Activated CD8-positive, alpha-beta T cell treated with anti-CD3 and anti-CD28 coated beads for 36 hours (primary cell): ENCODE data around the gene AOPEP. TPM values are rescaled to one million over a fixed set of nuclear protein-coding genes. Genes with fewer than 3 reads are reported as not detected.

Experiments used
- ATAC-seq: fragments of 200-7000 bp; cut with Tn5 transposase; one replicate; pipeline ENCODE4 v1.10.0; 2021; ENCODE audit warnings: mild to moderate bottlenecking, moderate library complexity
- CTCF ChIA-PET: fragments of 350-600 bp; sonication (Branson Sonifier 250); formaldehyde crosslinking; loops from one replicate; lab custom pipeline; 2021; ENCODE audit warnings: antibody characterized with exemption; lab: Charles Lee
- POLR2A ChIA-PET: fragments of 350-600 bp; sonication (Branson Sonifier 250); formaldehyde crosslinking; loops from one replicate; lab custom pipeline; 2021; ENCODE audit warnings: antibody characterized with exemption; lab: Charles Lee
- DNase-seq: peaks from one replicate; pipeline ENCODE4 v3.0.0-alpha.2; 2020
- H3K27ac Mint-ChIP-seq: one replicate; pipeline ENCODE4 v1.8.0; 2021; ENCODE audit warnings: mild to moderate bottlenecking, mixed read lengths
- H3K27me3 Mint-ChIP-seq: one replicate; pipeline ENCODE4 v1.8.0; 2021; ENCODE audit warnings: mixed read lengths
- H3K36me3 Mint-ChIP-seq: one replicate; pipeline ENCODE4 v1.8.0; 2021; ENCODE audit warnings: low read depth, mixed read lengths
- H3K4me1 Mint-ChIP-seq: one replicate; pipeline ENCODE4 v1.8.0; 2021; ENCODE audit warnings: low read depth, mixed read lengths
- H3K4me3 Mint-ChIP-seq: one replicate; pipeline ENCODE4 v1.8.0; 2021; ENCODE audit warnings: mild to moderate bottlenecking, moderate library complexity, mixed read lengths
- H3K9me3 Mint-ChIP-seq: one replicate; pipeline ENCODE4 v1.8.0; 2021; ENCODE audit warnings: mixed read lengths
- CTCF ChIP-seq: fragments of 200-600 bp; IDR thresholded peaks from one replicate; pipeline ENCODE4 v1.8.0; 2022; ENCODE audit warnings: antibody characterized with exemption, mild to moderate bottlenecking
- intact Hi-C: fragments of 100-400 bp; cut with micrococcal nuclease; formaldehyde crosslinking; loops from one replicate; pipeline ENCODE4 v1.10.0; 2022
- total RNA-seq, 2 experiments: library from RNA; stranded (reverse); gene quantifications; one replicate each; pipeline ENCODE4 v1.2.3, GENCODE V29; 2021

AOPEP gene
- total RNA-seq, 2 experiments from 2014 or later: 7.1 to 8.7 TPM

- ATAC-seq: no peak
- no peaks in the 10 kb centered on the region for H3K9me3 Mint-ChIP-seq
- no peaks in the 10 kb centered on the region for H3K27me3 Mint-ChIP-seq
- H3K4me3 Mint-ChIP-seq: no peak overlapping the region
- peaks cover 1% of the 10 kb centered on the region for H3K4me1 Mint-ChIP-seq
- no peak for DNase-seq
- POLR2A ChIA-PET: no interaction called here
- H3K36me3 Mint-ChIP-seq: peaks cover 10% of the 10 kb centered on the region
- no peak overlapping the region for H3K27ac Mint-ChIP-seq
- no peak for TF ChIP-seq CTCF
- CTCF ChIA-PET: interaction anchor here (1.3 to 2.0 kb wide), 2 partner anchors 87 to 359 kb away, joined by 5 to 6 read pairs; no protein-coding TSS in a partner anchor
- intact Hi-C loops: no loop called here
Observed at GRCh38 chr9:94768766-94769165, 42.3 kb downstream of the AOPEP start.

- H3K36me3 Mint-ChIP-seq: peaks cover 10% of the 10 kb centered on the region
- ChIA-PET POLR2A (no interaction called here), CTCF (interaction anchor here (1.3 to 2.5 kb wide), 3 partner anchors 12 to 357 kb away, joined by 5 to 11 read pairs (median 6); no protein-coding TSS in a partner anchor)
- peaks cover 1% of the 10 kb centered on the region for H3K4me1 Mint-ChIP-seq
- H3K27ac Mint-ChIP-seq: no peak overlapping the region
- DNase-seq: no peak
- no peaks in the 10 kb centered on the region for H3K27me3 Mint-ChIP-seq
- no peak for TF ChIP-seq CTCF
- no peak overlapping the region for H3K4me3 Mint-ChIP-seq
- H3K9me3 Mint-ChIP-seq: no peaks in the 10 kb centered on the region
- no peak for ATAC-seq
- intact Hi-C loops: no loop called here
Observed at GRCh38 chr9:94770334-94770733, 43.8 kb downstream of the AOPEP start.

DNA sequence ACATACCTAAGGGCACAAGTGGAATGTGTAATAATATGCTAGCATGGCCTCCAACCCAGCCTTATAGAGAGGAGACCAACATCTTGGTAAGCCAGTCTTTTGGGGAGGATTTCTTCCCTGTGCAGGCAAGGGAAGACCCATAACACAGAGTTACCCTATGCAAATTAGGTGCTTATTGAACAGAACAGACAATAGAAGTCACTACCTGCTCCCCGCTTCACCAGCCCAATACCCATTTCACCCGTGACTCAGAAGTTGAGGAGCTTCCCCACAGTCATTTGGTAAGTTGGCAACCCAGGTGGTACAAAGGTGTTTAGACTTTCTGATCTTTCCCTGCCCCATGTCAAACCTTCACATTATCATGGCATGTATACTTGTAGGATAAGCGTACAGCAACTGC lies 44.6 kb downstream of the AOPEP start:
- H3K36me3 Mint-ChIP-seq: peaks cover 10% of the 10 kb centered on the region
- TF ChIP-seq CTCF: no peak
- ATAC-seq (no peak), DNase-seq (no peak)
- ChIA-PET CTCF (interaction anchor here (1.4 to 2.5 kb wide), 2 partner anchors 12 to 360 kb away, joined by 5 to 11 read pairs; no protein-coding TSS in a partner anchor), POLR2A (no interaction called here)
- intact Hi-C loops: no loop called here
- no peak overlapping the region for H3K27ac Mint-ChIP-seq
- no peaks in the 10 kb centered on the region for H3K9me3 Mint-ChIP-seq
- H3K4me1 Mint-ChIP-seq: peaks cover 1% of the 10 kb centered on the region
- H3K4me3 Mint-ChIP-seq: no peak overlapping the region
- H3K27me3 Mint-ChIP-seq: no peaks in the 10 kb centered on the region

DNA sequence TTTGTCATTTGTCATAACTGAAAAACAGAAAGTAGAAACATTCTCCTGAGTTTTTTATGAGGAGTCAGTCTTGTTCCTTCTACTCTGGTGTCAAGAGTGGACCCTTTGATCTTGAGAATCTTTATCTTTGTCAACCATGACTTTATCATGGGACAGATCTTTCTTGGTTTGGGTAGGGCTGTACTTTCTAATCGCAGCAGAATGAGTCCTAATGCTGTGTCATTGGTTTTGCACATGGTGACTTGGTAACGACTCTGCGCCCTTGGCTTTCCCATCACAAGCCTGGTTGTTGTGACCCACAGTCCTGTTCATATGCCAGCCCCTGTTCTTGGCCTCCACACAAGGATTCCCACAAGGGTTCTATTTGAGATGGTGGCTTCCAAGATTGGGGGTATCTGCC lies 45.6 kb downstream of the AOPEP start:
- Mint-ChIP-seq H3K4me3 (no peak overlapping the region), H3K36me3 (peaks cover 8% of the 10 kb centered on the region), H3K27me3 (no peaks in the 10 kb centered on the region), H3K4me1 (peaks cover 1% of the 10 kb centered on the region), H3K27ac (no peak overlapping the region), H3K9me3 (no peaks in the 10 kb centered on the region)
- no peak for ATAC-seq
- DNase-seq: no peak
- TF ChIP-seq CTCF: no peak
- ChIA-PET CTCF (interaction anchor here (1.3 to 1.4 kb wide), 2 partner anchors 356 to 359 kb away, joined by 3 to 5 read pairs; no protein-coding TSS in a partner anchor), POLR2A (no interaction called here)
- intact Hi-C loops: no loop called here

DNA sequence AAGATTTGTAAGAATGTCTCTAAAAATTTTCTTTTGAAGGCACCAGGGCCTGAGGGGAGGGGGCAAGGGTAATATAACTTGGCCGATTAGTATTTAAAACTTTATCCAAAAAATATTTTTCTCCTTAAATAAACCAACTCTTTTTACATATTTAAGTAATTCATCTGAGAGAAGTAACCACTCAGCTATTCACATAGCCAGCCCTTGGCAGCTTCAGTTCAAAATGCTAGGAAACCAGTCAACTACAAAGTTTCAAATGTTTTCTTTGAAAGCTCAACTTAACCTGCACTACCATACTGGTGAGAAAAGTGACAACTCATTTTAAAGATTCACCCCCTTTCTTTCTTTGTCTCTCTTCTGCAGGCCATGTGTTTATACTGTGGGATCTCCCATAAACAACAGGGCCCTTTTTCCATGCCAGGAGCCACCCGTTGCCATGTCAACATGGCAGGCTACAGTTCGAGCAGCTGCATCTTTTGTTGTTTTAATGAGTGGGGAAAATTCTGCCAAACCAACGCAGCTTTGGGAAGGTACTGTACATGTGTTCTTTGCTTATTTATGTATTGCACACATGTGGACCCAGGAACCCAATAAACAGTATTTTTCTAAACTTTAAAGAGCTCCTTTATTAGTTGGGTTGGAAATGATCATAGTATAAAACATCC lies 46.3 kb downstream of the AOPEP start:
- H3K27ac Mint-ChIP-seq: no peak overlapping the region
- intact Hi-C loops: no loop called here
- no peak for TF ChIP-seq CTCF
- H3K36me3 Mint-ChIP-seq: peaks cover 6% of the 10 kb centered on the region
- peaks cover 1% of the 10 kb centered on the region for H3K4me1 Mint-ChIP-seq
- H3K4me3 Mint-ChIP-seq: no peak overlapping the region
- H3K9me3 Mint-ChIP-seq: no peaks in the 10 kb centered on the region
- no peak for DNase-seq
- ChIA-PET POLR2A (no interaction called here), CTCF (interaction anchor here (1.3 to 1.4 kb wide), 2 partner anchors 355 to 359 kb away, joined by 3 to 5 read pairs; no protein-coding TSS in a partner anchor)
- H3K27me3 Mint-ChIP-seq: no peaks in the 10 kb centered on the region
- no peak for ATAC-seq
